Adrenal gland (tissue), 5 donors: ENCODE results near the gene TCF7L1.

Source experiments
- CTCF ChIP-seq, 6 experiments: fragments of 450-650 bp in 4 of 6; fragments of 200-600 bp in 2 of 6; sonication (generic) in 1 of 6; IDR thresholded peaks; 1 replicate in 5 of 6; 2 replicates in 1 of 6; pipeline versions ENCODE4 v1.5.1 to v1.8.0; 2016 to 2021; ENCODE audit warnings: antibody characterized with exemption in 6 of 6, mild to moderate bottlenecking in 2 of 6, moderate library complexity in 1 of 6
- POLR2A ChIP-seq, 2 donors: fragments of 450-650 bp; IDR thresholded peaks; one replicate each; pipeline ENCODE4 v1.6.1; 2017; ENCODE audit warnings: antibody characterized with exemption in 2 of 2, mild to moderate bottlenecking in 2 of 2, moderate library complexity in 1 of 2
- donor health status: DM: no; HTN: no; CAD: no.

GRCh38 chr2:85184231-85184630 is 51.0 kb downstream of the TCF7L1 start:
- no peak for TF ChIP-seq CTCF (IDR thresholded peaks at IDR 0.05)
- TF ChIP-seq POLR2A (IDR thresholded peaks at IDR 0.05), result no peak
